CD4-positive, alpha-beta T cell treated with Interleukin-6 at 100 ng/mL for 8 hours (primary cell): ENCODE data around the gene GINS2.
A peak's percentile ranks its signal among the peaks of the same experiment; 100 is the strongest.

Experiments
- DNase-seq: peaks from one replicate; pipeline ENCODE4 v3.0.0-alpha.2; 2020; ENCODE audit warnings: mixed read lengths, low spot score

Gene GINS2

GRCh38 chr16:85667841-85668413 is 20.8 kb downstream of the GINS2 start:
- no peak for DNase-seq

- no peak for DNase-seq
Observed at GRCh38 chr16:85667261-85667660, 21.5 kb downstream of the GINS2 start.

DNA sequence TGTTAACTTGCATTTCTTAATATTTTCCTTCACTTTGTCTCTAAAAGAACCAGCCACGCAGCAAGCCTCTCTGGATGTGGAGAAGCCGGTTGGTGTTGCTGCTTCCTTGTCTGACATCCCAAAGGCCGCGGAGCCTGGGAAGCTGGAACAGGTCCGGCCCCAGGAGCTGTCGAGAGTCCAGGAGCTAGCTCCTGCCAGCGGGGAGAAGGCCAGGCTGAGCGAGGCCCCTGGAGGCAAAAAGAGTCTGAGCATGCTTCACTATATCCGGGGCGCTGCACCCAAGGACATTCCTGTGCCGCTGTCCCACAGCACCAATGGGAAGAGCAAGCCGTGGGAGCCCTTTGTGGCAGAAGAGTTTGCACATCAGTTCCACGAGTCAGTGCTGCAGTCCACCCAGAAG is 22.8 kb downstream of the GINS2 start:
- no peak for DNase-seq

DNA sequence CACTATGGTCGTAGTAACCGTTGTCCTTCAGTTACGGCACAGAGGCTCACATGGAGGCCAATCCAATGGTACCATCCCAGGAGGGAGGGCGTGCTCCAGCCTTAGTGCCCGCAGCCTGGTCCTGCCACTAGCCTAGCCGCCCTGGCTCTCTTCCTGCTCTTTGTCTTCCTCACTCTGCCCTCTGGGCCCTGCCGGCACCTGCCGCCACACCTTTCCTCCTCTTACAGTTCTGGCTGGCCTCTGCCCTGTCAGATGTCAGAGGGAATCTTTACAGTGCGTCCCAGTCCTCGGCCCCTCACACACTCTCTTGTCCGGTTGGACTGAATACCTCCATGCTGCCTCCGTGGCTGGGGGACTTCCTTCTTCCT is 23.4 kb downstream of the GINS2 start:
- DNase-seq = no peak

DNA sequence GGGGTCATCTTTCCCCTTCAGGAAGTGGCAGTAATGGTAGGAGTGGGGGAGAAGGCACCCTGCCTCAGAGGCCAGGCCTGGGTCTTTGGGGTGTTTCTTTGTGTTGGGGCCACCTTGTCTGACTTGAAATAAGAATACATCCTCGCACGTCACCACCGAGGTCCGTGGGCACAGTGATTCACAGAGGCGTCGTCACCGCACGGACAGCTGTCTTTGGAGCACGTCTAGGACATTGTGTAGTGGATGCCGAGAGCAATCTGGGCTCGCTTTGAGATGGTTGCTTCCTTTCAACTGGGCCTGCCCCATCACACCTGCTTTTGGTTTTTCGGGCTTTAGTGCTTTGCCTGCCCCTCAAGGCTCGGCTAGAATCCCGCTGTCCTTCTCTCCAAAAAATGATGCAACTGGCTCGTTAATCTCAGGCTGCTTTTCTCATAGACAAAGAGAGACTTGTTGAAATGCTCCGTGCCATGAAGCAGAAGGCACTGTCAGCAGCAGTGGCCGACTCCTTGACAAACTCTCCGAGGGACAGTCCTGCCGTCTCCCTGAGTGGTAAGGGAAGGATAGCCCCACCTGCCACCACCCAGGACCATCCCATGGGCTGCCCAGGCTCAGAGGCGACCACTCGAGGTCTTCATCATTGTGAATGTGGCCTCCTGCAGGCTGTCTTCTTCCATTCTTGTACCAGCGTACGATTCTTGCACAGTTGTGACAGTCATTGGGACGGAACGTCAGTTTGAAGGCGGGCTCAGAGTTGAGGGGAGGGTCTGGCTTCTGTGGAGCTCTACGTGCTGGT is 24.0 kb downstream of the GINS2 start:
- no peak for DNase-seq

DNA sequence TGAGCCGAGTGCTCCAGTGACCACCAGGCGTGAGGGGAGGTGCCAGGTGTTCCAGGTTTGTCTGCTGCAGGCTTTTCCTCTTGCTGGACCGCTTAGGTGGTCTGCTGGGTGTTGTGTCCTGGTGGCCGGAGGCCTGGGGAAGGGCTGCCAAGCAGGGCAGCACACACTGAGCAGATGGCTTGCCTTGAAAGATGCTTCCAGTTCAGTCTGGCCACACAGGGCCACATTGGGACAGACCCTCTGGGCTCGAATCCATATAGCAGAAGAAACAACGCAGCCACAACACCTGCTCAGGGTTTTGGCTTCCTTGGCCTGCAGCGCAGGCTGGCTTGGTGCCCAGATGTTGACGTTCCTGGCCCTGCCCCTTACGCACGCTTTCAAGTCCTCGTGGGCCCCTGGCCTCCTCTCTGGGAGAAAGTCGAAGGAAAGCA is 24.8 kb downstream of the GINS2 start:
- no peak for DNase-seq

- DNase-seq = no peak
Observed at GRCh38 chr16:85662976-85663830, 25.6 kb downstream of the GINS2 start.

DNA sequence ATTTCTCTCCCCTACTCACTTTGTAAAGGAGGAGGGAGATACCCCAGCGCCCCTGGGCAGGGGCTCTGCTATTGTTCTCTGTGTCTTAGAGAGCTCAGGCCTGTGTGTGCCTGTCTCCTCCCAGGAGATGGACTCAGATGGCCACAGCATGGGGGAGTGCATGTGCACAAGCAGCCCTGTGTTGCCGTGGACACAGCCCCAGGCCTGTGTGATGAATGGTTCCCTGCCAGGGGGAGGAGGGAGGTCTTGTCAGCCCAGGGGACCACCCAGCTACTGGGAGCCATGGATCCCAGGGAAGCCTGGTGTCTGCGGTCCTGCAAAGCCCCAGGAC is 26.3 kb downstream of the GINS2 start:
- no peak for DNase-seq

DNA sequence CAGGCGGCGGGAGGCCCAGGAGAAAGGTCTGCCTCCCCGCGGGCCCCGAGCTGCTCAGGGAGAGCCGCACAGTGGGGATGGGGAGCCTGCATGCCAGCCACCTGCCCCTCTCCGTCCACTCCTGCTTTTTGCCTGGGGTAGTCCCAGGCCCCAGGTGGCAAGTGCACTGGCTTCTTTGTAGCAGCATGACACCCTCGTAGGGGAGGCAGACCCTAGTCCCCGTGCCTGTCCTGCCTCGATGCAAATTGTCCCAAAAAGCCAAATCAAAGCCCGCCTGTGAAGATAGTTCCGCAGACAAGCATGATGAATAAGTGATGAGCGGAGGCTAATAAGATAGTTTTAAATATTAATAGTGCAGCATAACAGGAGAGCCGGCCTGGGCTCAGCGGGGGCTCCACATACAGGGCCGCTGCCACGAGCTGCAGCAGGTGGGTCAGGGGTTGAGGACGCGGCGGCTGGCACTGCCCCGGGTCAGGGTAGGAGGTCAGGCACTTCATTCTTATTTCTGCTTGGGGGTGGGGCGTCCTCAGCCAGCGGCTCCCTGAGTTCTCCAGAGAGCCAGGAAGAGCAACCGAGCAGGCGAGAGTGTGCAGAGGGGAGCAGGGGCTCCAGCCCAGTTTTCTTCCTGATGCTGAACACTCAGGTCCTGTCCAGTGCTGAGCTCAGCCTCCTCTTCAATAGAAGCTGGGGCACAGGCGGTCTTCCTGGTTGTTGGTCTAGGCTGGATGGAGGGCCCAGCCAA is 26.8 kb downstream of the GINS2 start:
- no peak for DNase-seq

- DNase-seq = no peak
Observed at GRCh38 chr16:85660843-85661739, 27.7 kb downstream of the GINS2 start.

DNA sequence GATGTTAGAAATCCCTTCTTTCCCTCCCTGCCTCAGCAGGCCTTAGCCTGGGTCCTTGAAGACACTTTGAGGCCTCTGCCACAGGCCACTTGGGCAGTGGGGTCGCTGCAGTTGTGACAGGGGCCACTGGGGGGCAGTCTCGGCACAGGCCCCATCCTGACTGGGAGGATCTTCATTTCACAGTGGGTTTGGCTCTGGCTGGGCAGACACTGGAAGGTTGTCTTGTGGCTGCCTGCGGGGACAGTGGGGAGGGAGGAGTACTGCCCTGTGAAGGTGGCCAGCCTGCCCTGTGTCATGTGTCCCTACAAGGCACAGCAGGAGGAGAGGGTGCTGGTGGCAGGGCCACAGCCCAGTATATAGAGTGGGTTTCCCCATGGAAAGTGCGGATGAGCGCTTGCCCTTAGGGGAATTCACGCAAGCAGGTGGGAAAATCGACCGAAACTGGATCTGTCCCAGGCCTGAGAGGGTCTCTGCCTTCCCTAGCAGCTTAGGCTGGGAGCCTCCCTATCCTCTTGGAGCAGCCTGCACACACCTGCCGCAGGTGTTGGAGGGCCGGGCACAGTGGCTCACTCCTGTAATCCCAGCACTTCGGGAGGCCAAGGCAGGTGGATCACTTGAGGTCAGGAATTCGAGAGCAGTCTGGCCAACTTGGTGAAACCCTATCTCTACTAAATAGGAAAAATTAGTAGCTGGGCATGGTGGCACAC is 28.8 kb downstream of the GINS2 start:
- peak; percentile 33 for DNase-seq

GRCh38 chr16:85659336-85659735 is 29.4 kb downstream of the GINS2 start:
- no peak for DNase-seq

- DNase-seq = no peak
Observed at GRCh38 chr16:85658504-85659326, 30.0 kb downstream of the GINS2 start.

- no peak for DNase-seq
Observed at GRCh38 chr16:85657996-85658395, 30.8 kb downstream of the GINS2 start.

DNA sequence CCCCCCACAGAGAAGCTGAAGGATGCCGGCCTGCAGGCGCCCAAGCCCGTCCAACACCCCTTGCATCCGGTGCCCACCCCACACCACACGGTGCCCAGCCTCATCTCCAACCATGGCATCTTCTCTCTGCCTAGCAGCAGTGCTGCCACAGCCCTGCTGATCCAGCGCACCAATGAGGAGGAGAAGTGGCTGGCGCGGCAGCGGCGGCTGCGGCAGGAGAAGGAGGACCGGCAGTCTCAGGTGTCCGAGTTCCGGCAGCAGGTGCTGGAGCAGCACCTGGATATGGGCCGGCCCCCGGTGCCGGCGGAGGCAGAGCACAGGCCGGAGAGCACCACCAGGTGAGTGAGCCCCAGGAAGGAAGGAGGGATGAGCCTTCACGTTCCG is 31.5 kb downstream of the GINS2 start:
- no peak for DNase-seq

- DNase-seq = no peak
Observed at GRCh38 chr16:85656351-85657266, 32.1 kb downstream of the GINS2 start.

GRCh38 chr16:85655216-85656129 is 33.3 kb downstream of the GINS2 start:
- no peak for DNase-seq
